ENCODE measurements around the gene ADAMTS6.

- TF ChIP-seq CTCF (IDR thresholded peaks at IDR 0.05) (no peak), POLR2A (IDR thresholded peaks at IDR 0.05) (no peak)
Observed at GRCh38 chr5:65462139-65462705, 19.5 kb downstream of the ADAMTS6 start.

All from suprapubic skin (tissue), 3 donors.